WTC11 (cell line): Measurements from ENCODE around the gene DUS1L. TPM values are rescaled to one million over a fixed set of nuclear protein-coding genes. Genes with fewer than 3 reads are reported as not detected.

Experiments
- ATAC-seq: fragments of 200-7000 bp; cut with Tn5 transposase; 2 replicates; pipeline ENCODE4 v1.10.0; 2021; ENCODE audit warnings: mild to moderate bottlenecking, moderate library complexity
- CTCF ChIA-PET: fragments of 300-600 bp; sonication (Branson Sonifier 250); formaldehyde crosslinking; loops from one replicate; lab custom pipeline; 2021; ENCODE audit warnings: antibody characterized with exemption; lab: Charles Lee
- POLR2A ChIA-PET: fragments of 350-600 bp; sonication (Branson Sonifier 250); formaldehyde crosslinking; loops from one replicate; lab custom pipeline; 2021; ENCODE audit warnings: antibody characterized with exemption; lab: Charles Lee
- DNase-seq: peaks from one replicate; pipeline ENCODE4 v3.0.0; 2021; ENCODE audit warnings: low spot score
- H3K27ac Mint-ChIP-seq: 2 replicates; pipeline ENCODE4 v1.8.0; 2021; ENCODE audit warnings: mixed read lengths
- H3K27me3 Mint-ChIP-seq: 2 replicates; pipeline ENCODE4 v1.8.0; 2021; ENCODE audit warnings: low read depth, mild to moderate bottlenecking, moderate library complexity, mixed read lengths
- H3K36me3 Mint-ChIP-seq: 2 replicates; pipeline ENCODE4 v1.8.0; 2021; ENCODE audit warnings: mixed read lengths
- H3K4me1 Mint-ChIP-seq: 2 replicates; pipeline ENCODE4 v1.8.0; 2022; ENCODE audit warnings: mixed read lengths
- H3K4me3 Mint-ChIP-seq: 2 replicates; pipeline ENCODE4 v1.8.0; 2021; ENCODE audit warnings: mild to moderate bottlenecking, moderate library complexity, mixed read lengths
- H3K9me3 Mint-ChIP-seq: 2 replicates; pipeline ENCODE4 v1.8.0; 2021; ENCODE audit warnings: mixed read lengths
- ELF4 ChIP-seq: sonication (generic); formaldehyde crosslinking; IDR thresholded peaks from 2 replicates; pipeline ENCODE4 v1.8.1; 2022; ENCODE audit warnings: low read depth, mild to moderate bottlenecking, moderate library complexity, missing genetic modification reagents
- FOXK1 ChIP-seq: sonication (generic); formaldehyde crosslinking; IDR thresholded peaks from 2 replicates; pipeline ENCODE4 v1.8.0; 2022; ENCODE audit warnings: mild to moderate bottlenecking, moderate library complexity, missing genetic modification reagents
- GABPB1 ChIP-seq: sonication (generic); formaldehyde crosslinking; IDR thresholded peaks from 2 replicates; pipeline ENCODE4 v1.8.1; 2023; ENCODE audit warnings: mild to moderate bottlenecking, missing genetic modification reagents
- JAZF1 ChIP-seq: fragments of 250-450 bp; sonication (Bioruptor Pico); IDR thresholded peaks from 2 replicates; pipeline ENCODE4 v1.9.0; 2021; ENCODE audit warnings: moderate library complexity, mild to moderate bottlenecking, inconsistent platforms
- NFE2L1 ChIP-seq: sonication (generic); formaldehyde crosslinking; IDR thresholded peaks from 2 replicates; pipeline ENCODE4 v1.8.1; 2023; ENCODE audit warnings: missing genetic modification reagents
- NFYB ChIP-seq: sonication (generic); formaldehyde crosslinking; conservative IDR thresholded peaks from 2 replicates; pipeline ENCODE4 v1.8.0; 2022; ENCODE audit warnings: low read depth, missing genetic modification reagents
- NR1H2 ChIP-seq: sonication (generic); formaldehyde crosslinking; IDR thresholded peaks from 2 replicates; pipeline ENCODE4 v1.9.0; 2021; ENCODE audit warnings: mild to moderate bottlenecking, moderate library complexity, missing genetic modification reagents
- NR2C2 ChIP-seq: sonication (generic); formaldehyde crosslinking; IDR thresholded peaks from 2 replicates; pipeline ENCODE4 v1.8.0; 2022; ENCODE audit warnings: mild to moderate bottlenecking, missing genetic modification reagents
- RELA ChIP-seq: sonication (generic); formaldehyde crosslinking; IDR thresholded peaks from 2 replicates; pipeline ENCODE4 v1.8.1; 2022; ENCODE audit warnings: missing genetic modification reagents, mild to moderate bottlenecking, borderline replicate concordance
- SOX15 ChIP-seq: fragments of 250-450 bp; sonication (Bioruptor Pico); IDR thresholded peaks from 2 replicates; pipeline ENCODE4 v1.9.0; 2021; ENCODE audit warnings: mild to moderate bottlenecking
- SP1 ChIP-seq: sonication (generic); formaldehyde crosslinking; conservative IDR thresholded peaks from 2 replicates; pipeline ENCODE4 v1.8.1; 2022; ENCODE audit warnings: missing genetic modification reagents
- TP53 ChIP-seq: sonication (generic); formaldehyde crosslinking; IDR thresholded peaks from 2 replicates; pipeline ENCODE4 v1.8.1; 2023; ENCODE audit warnings: mild to moderate bottlenecking, missing genetic modification reagents
- total RNA-seq: library from RNA; stranded (reverse); gene quantifications from 3 replicates; pipeline ENCODE4 v1.2.3, GENCODE V29; 2021
- TF ChIP-seq, protein P1 (sequence below): sonication (generic); formaldehyde crosslinking; IDR thresholded peaks from 2 replicates; pipeline ENCODE4 v1.8.1; 2022; ENCODE audit warnings: low read depth, mild to moderate bottlenecking, moderate library complexity, missing genetic modification reagents, borderline replicate concordance
- TF ChIP-seq, protein P2 (sequence below): sonication (generic); formaldehyde crosslinking; IDR thresholded peaks from 2 replicates; pipeline ENCODE4 v1.8.1; 2022; ENCODE audit warnings: mild to moderate bottlenecking, moderate library complexity, missing genetic modification reagents
- TF ChIP-seq, protein P3 (sequence below): sonication (generic); formaldehyde crosslinking; IDR thresholded peaks from 2 replicates; pipeline ENCODE4 v1.8.0; 2022; ENCODE audit warnings: missing genetic modification reagents
- TF ChIP-seq, protein P4 (sequence below): sonication (generic); formaldehyde crosslinking; conservative IDR thresholded peaks from 2 replicates; pipeline ENCODE4 v1.8.1; 2023; ENCODE audit warnings: mild to moderate bottlenecking, low read depth, missing genetic modification reagents, moderate library complexity
- TF ChIP-seq, protein P5 (sequence below): sonication (generic); formaldehyde crosslinking; IDR thresholded peaks from 2 replicates; pipeline ENCODE4 v1.8.1; 2023; ENCODE audit warnings: mild to moderate bottlenecking, missing genetic modification reagents
- TF ChIP-seq, protein P6 (sequence below): sonication (generic); formaldehyde crosslinking; IDR thresholded peaks from 2 replicates; pipeline ENCODE4 v1.8.0; 2022; ENCODE audit warnings: mild to moderate bottlenecking, missing genetic modification reagents
- TF ChIP-seq, protein P7 (sequence below): sonication (generic); formaldehyde crosslinking; IDR thresholded peaks from 2 replicates; pipeline ENCODE4 v1.8.1; 2022; ENCODE audit warnings: mild to moderate bottlenecking, missing genetic modification reagents, moderate library complexity, borderline replicate concordance
- TF ChIP-seq, protein P8 (sequence below): sonication (generic); formaldehyde crosslinking; IDR thresholded peaks from 2 replicates; pipeline ENCODE4 v1.8.0; 2022; ENCODE audit warnings: mild to moderate bottlenecking, missing genetic modification reagents

DUS1L gene
- total RNA-seq, 1 experiment from 2014 or later: 120 TPM

DNA sequence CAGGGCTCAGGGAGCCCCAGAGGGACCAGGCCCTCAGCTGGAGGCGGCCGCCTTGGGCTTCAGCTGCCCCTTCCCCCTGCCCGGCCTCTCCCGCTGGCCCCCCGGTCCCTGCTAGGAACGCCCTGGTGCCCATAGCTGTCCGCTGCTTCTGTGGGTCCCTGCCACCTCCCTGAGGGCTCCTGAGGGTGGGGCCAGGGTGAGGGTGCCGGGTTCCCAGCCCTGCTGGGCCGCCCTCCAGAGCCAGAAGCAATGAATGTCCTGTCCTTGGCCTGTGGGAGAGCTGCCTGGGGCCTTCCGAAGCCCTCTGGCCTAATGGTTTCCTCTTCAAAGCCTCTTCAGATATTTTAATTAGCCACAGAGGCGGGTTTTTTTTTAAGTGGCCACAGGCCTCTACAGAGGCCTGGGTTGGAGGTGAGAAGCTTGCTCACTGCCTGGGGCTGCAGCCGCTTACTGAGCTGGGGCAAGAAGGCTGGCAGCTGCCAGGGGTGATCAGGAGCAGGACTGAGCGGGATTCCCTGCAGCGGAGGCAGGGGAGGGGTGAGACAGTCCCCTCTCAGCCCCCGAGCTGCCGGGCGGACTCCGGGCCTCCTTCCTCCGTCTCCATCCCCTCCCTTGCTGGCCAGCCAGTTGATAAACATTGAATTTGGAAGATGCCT lies 52.8 kb downstream of the DUS1L start:
- Mint-ChIP-seq H3K4me3 (no peak overlapping the region), H3K27ac (no peak overlapping the region), H3K27me3 (no peaks in the 10 kb centered on the region), H3K36me3 (no peaks in the 10 kb centered on the region), H3K9me3 (no peaks in the 10 kb centered on the region), H3K4me1 (no peaks in the 10 kb centered on the region)
- ChIA-PET POLR2A (no interaction called here), CTCF (interaction anchor here (0.6 to 3.0 kb wide), 4 partner anchors 10 to 18 kb away, joined by 3 to 11 read pairs (median 4); partner anchors contain the start of genes CENPX, LRRC45 and RAC3)
- no peak for TF ChIP-seq ELF4 (CRISPR knock-in tag)
- TF ChIP-seq NR2C2 (CRISPR knock-in tag): no peak
- TF ChIP-seq, protein P1, sequence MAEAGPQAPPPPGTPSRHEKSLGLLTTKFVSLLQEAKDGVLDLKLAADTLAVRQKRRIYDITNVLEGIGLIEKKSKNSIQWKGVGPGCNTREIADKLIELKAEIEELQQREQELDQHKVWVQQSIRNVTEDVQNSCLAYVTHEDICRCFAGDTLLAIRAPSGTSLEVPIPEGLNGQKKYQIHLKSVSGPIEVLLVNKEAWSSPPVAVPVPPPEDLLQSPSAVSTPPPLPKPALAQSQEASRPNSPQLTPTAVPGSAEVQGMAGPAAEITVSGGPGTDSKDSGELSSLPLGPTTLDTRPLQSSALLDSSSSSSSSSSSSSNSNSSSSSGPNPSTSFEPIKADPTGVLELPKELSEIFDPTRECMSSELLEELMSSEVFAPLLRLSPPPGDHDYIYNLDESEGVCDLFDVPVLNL: no peak
- TF ChIP-seq, protein P2, sequence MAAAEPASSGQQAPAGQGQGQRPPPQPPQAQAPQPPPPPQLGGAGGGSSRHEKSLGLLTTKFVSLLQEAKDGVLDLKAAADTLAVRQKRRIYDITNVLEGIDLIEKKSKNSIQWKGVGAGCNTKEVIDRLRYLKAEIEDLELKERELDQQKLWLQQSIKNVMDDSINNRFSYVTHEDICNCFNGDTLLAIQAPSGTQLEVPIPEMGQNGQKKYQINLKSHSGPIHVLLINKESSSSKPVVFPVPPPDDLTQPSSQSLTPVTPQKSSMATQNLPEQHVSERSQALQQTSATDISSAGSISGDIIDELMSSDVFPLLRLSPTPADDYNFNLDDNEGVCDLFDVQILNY (CRISPR knock-in tag): no peak
- no peak for TF ChIP-seq GABPB1 (CRISPR knock-in tag)
- TF ChIP-seq, protein P3, sequence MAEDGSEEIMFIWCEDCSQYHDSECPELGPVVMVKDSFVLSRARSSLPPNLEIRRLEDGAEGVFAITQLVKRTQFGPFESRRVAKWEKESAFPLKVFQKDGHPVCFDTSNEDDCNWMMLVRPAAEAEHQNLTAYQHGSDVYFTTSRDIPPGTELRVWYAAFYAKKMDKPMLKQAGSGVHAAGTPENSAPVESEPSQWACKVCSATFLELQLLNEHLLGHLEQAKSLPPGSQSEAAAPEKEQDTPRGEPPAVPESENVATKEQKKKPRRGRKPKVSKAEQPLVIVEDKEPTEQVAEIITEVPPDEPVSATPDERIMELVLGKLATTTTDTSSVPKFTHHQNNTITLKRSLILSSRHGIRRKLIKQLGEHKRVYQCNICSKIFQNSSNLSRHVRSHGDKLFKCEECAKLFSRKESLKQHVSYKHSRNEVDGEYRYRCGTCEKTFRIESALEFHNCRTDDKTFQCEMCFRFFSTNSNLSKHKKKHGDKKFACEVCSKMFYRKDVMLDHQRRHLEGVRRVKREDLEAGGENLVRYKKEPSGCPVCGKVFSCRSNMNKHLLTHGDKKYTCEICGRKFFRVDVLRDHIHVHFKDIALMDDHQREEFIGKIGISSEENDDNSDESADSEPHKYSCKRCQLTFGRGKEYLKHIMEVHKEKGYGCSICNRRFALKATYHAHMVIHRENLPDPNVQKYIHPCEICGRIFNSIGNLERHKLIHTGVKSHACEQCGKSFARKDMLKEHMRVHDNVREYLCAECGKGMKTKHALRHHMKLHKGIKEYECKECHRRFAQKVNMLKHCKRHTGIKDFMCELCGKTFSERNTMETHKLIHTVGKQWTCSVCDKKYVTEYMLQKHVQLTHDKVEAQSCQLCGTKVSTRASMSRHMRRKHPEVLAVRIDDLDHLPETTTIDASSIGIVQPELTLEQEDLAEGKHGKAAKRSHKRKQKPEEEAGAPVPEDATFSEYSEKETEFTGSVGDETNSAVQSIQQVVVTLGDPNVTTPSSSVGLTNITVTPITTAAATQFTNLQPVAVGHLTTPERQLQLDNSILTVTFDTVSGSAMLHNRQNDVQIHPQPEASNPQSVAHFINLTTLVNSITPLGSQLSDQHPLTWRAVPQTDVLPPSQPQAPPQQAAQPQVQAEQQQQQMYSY (CRISPR knock-in tag): no peak
- no peak for TF ChIP-seq NR1H2 (CRISPR knock-in tag)
- no peak for ATAC-seq
- no peak for DNase-seq

DNA sequence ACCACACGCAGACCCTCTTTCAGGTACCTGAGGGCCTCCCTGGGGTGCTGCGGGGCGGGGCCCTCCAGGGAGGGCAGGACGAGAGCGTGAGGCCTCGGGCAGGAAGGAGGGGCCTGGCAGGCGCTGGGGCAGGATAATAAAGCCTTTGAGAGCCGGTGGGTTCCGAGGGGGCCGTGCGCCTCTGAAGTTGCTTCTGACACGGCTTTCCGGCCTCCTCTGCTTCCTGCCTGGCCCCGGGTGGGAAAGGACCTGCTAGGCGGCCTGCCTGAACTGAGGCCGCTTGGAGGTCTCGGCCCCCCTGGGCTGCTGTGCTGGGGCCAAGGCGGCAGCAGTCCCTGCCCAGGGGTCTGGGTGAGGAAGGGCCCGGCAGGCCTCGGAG lies 53.4 kb downstream of the DUS1L start:
- Mint-ChIP-seq H3K27me3 (no peaks in the 10 kb centered on the region), H3K4me3 (no peak overlapping the region), H3K36me3 (no peaks in the 10 kb centered on the region), H3K27ac (no peak overlapping the region), H3K4me1 (no peaks in the 10 kb centered on the region), H3K9me3 (no peaks in the 10 kb centered on the region)
- ATAC-seq: no peak
- DNase-seq: no peak
- CTCF ChIA-PET: interaction anchor here (1.3 to 3.0 kb wide), 2 partner anchors 10 to 16 kb away, joined by 4 to 11 read pairs; partner anchors contain the start of genes CENPX and LRRC45
- POLR2A ChIA-PET: no interaction called here
- TF ChIP-seq JAZF1 (CRISPR knock-in tag) (no peak), SP1 (CRISPR knock-in tag) (no peak), NFE2L1 (no peak), SOX15 (CRISPR knock-in tag) (no peak), RELA (no peak), NFYB (CRISPR knock-in tag) (no peak), TP53 (CRISPR knock-in tag) (no peak), FOXK1 (CRISPR knock-in tag) (no peak)
- TF ChIP-seq, protein P4, sequence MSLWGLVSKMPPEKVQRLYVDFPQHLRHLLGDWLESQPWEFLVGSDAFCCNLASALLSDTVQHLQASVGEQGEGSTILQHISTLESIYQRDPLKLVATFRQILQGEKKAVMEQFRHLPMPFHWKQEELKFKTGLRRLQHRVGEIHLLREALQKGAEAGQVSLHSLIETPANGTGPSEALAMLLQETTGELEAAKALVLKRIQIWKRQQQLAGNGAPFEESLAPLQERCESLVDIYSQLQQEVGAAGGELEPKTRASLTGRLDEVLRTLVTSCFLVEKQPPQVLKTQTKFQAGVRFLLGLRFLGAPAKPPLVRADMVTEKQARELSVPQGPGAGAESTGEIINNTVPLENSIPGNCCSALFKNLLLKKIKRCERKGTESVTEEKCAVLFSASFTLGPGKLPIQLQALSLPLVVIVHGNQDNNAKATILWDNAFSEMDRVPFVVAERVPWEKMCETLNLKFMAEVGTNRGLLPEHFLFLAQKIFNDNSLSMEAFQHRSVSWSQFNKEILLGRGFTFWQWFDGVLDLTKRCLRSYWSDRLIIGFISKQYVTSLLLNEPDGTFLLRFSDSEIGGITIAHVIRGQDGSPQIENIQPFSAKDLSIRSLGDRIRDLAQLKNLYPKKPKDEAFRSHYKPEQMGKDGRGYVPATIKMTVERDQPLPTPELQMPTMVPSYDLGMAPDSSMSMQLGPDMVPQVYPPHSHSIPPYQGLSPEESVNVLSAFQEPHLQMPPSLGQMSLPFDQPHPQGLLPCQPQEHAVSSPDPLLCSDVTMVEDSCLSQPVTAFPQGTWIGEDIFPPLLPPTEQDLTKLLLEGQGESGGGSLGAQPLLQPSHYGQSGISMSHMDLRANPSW (CRISPR knock-in tag): no peak
- TF ChIP-seq, protein P5, sequence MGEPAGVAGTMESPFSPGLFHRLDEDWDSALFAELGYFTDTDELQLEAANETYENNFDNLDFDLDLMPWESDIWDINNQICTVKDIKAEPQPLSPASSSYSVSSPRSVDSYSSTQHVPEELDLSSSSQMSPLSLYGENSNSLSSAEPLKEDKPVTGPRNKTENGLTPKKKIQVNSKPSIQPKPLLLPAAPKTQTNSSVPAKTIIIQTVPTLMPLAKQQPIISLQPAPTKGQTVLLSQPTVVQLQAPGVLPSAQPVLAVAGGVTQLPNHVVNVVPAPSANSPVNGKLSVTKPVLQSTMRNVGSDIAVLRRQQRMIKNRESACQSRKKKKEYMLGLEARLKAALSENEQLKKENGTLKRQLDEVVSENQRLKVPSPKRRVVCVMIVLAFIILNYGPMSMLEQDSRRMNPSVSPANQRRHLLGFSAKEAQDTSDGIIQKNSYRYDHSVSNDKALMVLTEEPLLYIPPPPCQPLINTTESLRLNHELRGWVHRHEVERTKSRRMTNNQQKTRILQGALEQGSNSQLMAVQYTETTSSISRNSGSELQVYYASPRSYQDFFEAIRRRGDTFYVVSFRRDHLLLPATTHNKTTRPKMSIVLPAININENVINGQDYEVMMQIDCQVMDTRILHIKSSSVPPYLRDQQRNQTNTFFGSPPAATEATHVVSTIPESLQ (CRISPR knock-in tag): no peak
- TF ChIP-seq, protein P6, sequence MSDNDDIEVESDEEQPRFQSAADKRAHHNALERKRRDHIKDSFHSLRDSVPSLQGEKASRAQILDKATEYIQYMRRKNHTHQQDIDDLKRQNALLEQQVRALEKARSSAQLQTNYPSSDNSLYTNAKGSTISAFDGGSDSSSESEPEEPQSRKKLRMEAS (CRISPR knock-in tag): no peak
- TF ChIP-seq, protein P7, sequence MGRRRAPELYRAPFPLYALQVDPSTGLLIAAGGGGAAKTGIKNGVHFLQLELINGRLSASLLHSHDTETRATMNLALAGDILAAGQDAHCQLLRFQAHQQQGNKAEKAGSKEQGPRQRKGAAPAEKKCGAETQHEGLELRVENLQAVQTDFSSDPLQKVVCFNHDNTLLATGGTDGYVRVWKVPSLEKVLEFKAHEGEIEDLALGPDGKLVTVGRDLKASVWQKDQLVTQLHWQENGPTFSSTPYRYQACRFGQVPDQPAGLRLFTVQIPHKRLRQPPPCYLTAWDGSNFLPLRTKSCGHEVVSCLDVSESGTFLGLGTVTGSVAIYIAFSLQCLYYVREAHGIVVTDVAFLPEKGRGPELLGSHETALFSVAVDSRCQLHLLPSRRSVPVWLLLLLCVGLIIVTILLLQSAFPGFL (CRISPR knock-in tag): no peak
- TF ChIP-seq, protein P8, sequence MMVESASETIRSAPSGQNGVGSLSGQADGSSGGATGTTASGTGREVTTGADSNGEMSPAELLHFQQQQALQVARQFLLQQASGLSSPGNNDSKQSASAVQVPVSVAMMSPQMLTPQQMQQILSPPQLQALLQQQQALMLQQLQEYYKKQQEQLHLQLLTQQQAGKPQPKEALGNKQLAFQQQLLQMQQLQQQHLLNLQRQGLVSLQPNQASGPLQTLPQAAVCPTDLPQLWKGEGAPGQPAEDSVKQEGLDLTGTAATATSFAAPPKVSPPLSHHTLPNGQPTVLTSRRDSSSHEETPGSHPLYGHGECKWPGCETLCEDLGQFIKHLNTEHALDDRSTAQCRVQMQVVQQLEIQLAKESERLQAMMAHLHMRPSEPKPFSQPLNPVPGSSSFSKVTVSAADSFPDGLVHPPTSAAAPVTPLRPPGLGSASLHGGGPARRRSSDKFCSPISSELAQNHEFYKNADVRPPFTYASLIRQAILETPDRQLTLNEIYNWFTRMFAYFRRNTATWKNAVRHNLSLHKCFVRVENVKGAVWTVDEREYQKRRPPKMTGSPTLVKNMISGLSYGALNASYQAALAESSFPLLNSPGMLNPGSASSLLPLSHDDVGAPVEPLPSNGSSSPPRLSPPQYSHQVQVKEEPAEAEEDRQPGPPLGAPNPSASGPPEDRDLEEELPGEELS (CRISPR knock-in tag): no peak
